Endothelial cell of umbilical vein (primary cell): ENCODE data around the gene GTF2F1. TPM values are rescaled to one million over a fixed set of nuclear protein-coding genes. Genes with fewer than 3 reads are reported as not detected.

Source experiments
- BruUV-seq: library from RNA; stranded (reverse); fragments of 400-500 nt; replicated peaks from 2 replicates; lab custom pipeline; 2021; lab: Mats Ljungman, UMichigan
- CTCF ChIA-PET: fragments of 300-600, 350-600 bp; sonication (Branson Sonifier 250); formaldehyde crosslinking; loops from one replicate; lab custom pipeline; 2021; ENCODE audit warnings: antibody characterized with exemption, inconsistent platforms; lab: Charles Lee
- POLR2A ChIA-PET: fragments of 300-600, 350-600 bp; sonication (Branson Sonifier 250); formaldehyde crosslinking; loops from one replicate; lab custom pipeline; 2021; ENCODE audit warnings: antibody characterized with exemption, inconsistent platforms; lab: Charles Lee
- DNase-seq: peaks from one replicate; pipeline ENCODE4 v3.0.0-alpha.2; 2011; ENCODE audit warnings: low read depth, low spot score
- FAIRE-seq: peaks from 2 replicates; lab custom pipeline; 2011; peaks lifted over from hg19 to GRCh38; lab: Jason Lieb, UNC
- H2AFZ ChIP-seq: 2 replicates; pipeline ENCODE4 v1.6.0; 2012; ENCODE audit warnings: low read depth, low read length, control low read depth, inconsistent platforms
- H3K27ac ChIP-seq: 2 replicates; pipeline ENCODE4 v1.5.1; 2011; ENCODE audit warnings: low read depth, mild to moderate bottlenecking, control low read depth, low read length, moderate library complexity; ENCODE audit not compliant: insufficient read depth
- H3K27me3 ChIP-seq, 2 experiments: 2 replicates each; pipeline versions ENCODE4 v1.6.0 to v1.6.1; 2011; ENCODE audit warnings: low read length in 2 of 2, mixed read lengths in 1 of 2; ENCODE audit not compliant: control insufficient read depth in 2 of 2, insufficient read depth in 2 of 2
- H3K36me3 ChIP-seq, 2 experiments: 2 replicates in 1 of 2; 3 replicates in 1 of 2; pipeline ENCODE4 v1.5.1; 2011; ENCODE audit warnings: low read length in 2 of 2, mild to moderate bottlenecking in 1 of 2, moderate library complexity in 1 of 2; ENCODE audit not compliant: control insufficient read depth in 2 of 2, insufficient read depth in 2 of 2; ENCODE audit errors: extremely low read depth in 1 of 2
- H3K4me1 ChIP-seq: 3 replicates; pipeline ENCODE4 v1.5.1; 2011; ENCODE audit warnings: mild to moderate bottlenecking, low read length; ENCODE audit not compliant: control insufficient read depth, insufficient read depth; ENCODE audit errors: extremely low read depth
- H3K4me2 ChIP-seq: 2 replicates; pipeline ENCODE4 v1.6.1; 2011; ENCODE audit warnings: low read length, control low read depth, mixed read lengths; ENCODE audit not compliant: insufficient read depth
- H3K4me3 ChIP-seq, 3 experiments: fragments of 200-600 bp in 1 of 3; sonication (generic), shearing (Covaris generic) in 1 of 3; replicated peaks in 1 of 3; 2 replicates each; pipeline ENCODE4 v1.5.1; 2011 to 2016; ENCODE audit warnings: control low read depth in 3 of 3, low read length in 3 of 3, mild to moderate bottlenecking in 2 of 3, inconsistent platforms in 1 of 3, low read depth in 1 of 3, moderate library complexity in 1 of 3; ENCODE audit not compliant: insufficient read depth in 1 of 3
- H3K79me2 ChIP-seq: 2 replicates; pipeline ENCODE4 v1.6.0; 2012; ENCODE audit warnings: low read length, inconsistent platforms; ENCODE audit not compliant: control insufficient read depth, insufficient read depth
- H3K9ac ChIP-seq: replicated peaks from 2 replicates; pipeline ENCODE3; 2011; ENCODE audit warnings: low read length, control low read depth; ENCODE audit not compliant: insufficient read depth; ENCODE audit errors: extremely low read depth
- H3K9me1 ChIP-seq: replicated peaks from 3 replicates; pipeline ENCODE4 v1.6.0; 2011; ENCODE audit warnings: mild to moderate bottlenecking, low read length; ENCODE audit not compliant: control insufficient read depth, insufficient read depth; ENCODE audit errors: extremely low read depth
- H3K9me3 ChIP-seq: replicated peaks from 2 replicates; pipeline ENCODE4 v1.5.1; 2012; ENCODE audit warnings: low read length, inconsistent platforms; ENCODE audit not compliant: control insufficient read depth, insufficient read depth
- H4K20me1 ChIP-seq: replicated peaks from 2 replicates; pipeline ENCODE3; 2011; ENCODE audit warnings: mild to moderate bottlenecking, low read length; ENCODE audit not compliant: control insufficient read depth, insufficient read depth; ENCODE audit errors: extremely low read depth
- CTCF ChIP-seq, 2 donors: IDR thresholded peaks; 1 replicate in 1 of 2; 2 replicates in 1 of 2; pipeline ENCODE4 v1.5.1; 2011; ENCODE audit warnings: low read length in 2 of 2, mild to moderate bottlenecking in 2 of 2, moderate library complexity in 2 of 2, control low read depth in 1 of 2, inconsistent platforms in 1 of 2, low read depth in 1 of 2; ENCODE audit not compliant: insufficient read depth in 1 of 2; ENCODE audit errors: extremely low read depth in 1 of 2
- EZH2 ChIP-seq: IDR thresholded peaks from 2 replicates; pipeline ENCODE4 v1.6.1; 2012; ENCODE audit warnings: borderline replicate concordance, low read depth, mild to moderate bottlenecking, moderate library complexity, low read length, inconsistent platforms; ENCODE audit not compliant: severe bottlenecking
- FOS ChIP-seq: IDR thresholded peaks from 2 replicates; pipeline ENCODE4 v1.6.1; 2011; ENCODE audit warnings: mild to moderate bottlenecking, low read length, moderate library complexity, borderline replicate concordance; ENCODE audit not compliant: insufficient read depth
- GATA2 ChIP-seq: IDR thresholded peaks from 2 replicates; pipeline ENCODE4 v1.7.0; 2011; ENCODE audit warnings: low read depth, mild to moderate bottlenecking, moderate library complexity, mixed read lengths, low read length; ENCODE audit not compliant: insufficient read length, insufficient read depth
- JUN ChIP-seq: IDR thresholded peaks from 2 replicates; pipeline ENCODE4 v1.6.1; 2011; ENCODE audit warnings: borderline replicate concordance, low read depth; ENCODE audit not compliant: insufficient read length, insufficient read depth
- MAX ChIP-seq: IDR thresholded peaks from 2 replicates; pipeline ENCODE4 v1.6.1; 2011; ENCODE audit not compliant: insufficient read depth, insufficient read length
- MYC ChIP-seq: IDR thresholded peaks from one replicate; pipeline ENCODE4 v1.6.1; 2011; ENCODE audit warnings: mild to moderate bottlenecking, low read depth, low read length
- POLR2A ChIP-seq: IDR thresholded peaks from 2 replicates; pipeline ENCODE4 v1.6.1; 2012; ENCODE audit warnings: low read depth, mild to moderate bottlenecking, control low read depth, low read length
- POLR2AphosphoS5 ChIP-seq: IDR thresholded peaks from 2 replicates; pipeline ENCODE4 v1.6.1; 2012; ENCODE audit warnings: low read depth, mild to moderate bottlenecking, control low read depth, low read length, moderate library complexity; ENCODE audit not compliant: insufficient read depth
- dilution Hi-C: fragments of 300-500 bp; cut with MboI; formaldehyde crosslinking; loops from one replicate; pipeline ENCODE4 v1.15.0; 2019; ENCODE audit warnings: low sequenced_read_pairs; ENCODE audit not compliant: extremely low pct_ligation_motif_present
- intact Hi-C: fragments of 100-400 bp; cut with micrococcal nuclease; formaldehyde crosslinking; loops from one replicate; pipeline ENCODE4 v1.10.0; 2022
- polyA plus RNA-seq, 4 experiments: library from polyadenylated mRNA; depleted of rRNA in 3 of 4; stranded (reverse) in 3 of 4; unstranded in 1 of 4; fragments of >200 nt; gene quantifications; 2 replicates each; pipeline versions ENCODE4 v1.2.1 to v1.2.3, GENCODE V29; 2011 to 2012; ENCODE audit warnings: missing spikeins in 1 of 4
- total RNA-seq: library from RNA; stranded (reverse); gene quantifications from 2 replicates; pipeline ENCODE4 v1.2.3, GENCODE V29; 2021

Gene GTF2F1
- total and polyA plus RNA-seq, 2 donors (not counting 3 experiments of a cell fraction or from before 2014, with no cell fraction given): 44.8 to 56.4 TPM

GRCh38 chr19:6442087-6442688, 49.2 kb upstream of the GTF2F1 start:
- Histone ChIP-seq H3K4me1 (no peaks in the 10 kb centered on the region), H3K27me3 (no peaks in the 10 kb centered on the region), H3K27ac (no peak overlapping the region), H4K20me1 (no peaks in the 10 kb centered on the region), H3K79me2 (no peaks in the 10 kb centered on the region), H3K9me3 (no peaks in the 10 kb centered on the region), H3K36me3 (no peaks in the 10 kb centered on the region), H3K9me1 (no peaks in the 10 kb centered on the region), H3K4me2 (no peak overlapping the region), H3K9ac (no peak overlapping the region), H2AFZ (no peak overlapping the region), H3K4me3 (no peak overlapping the region)
- CTCF ChIA-PET: no interaction called here
- no peak for TF ChIP-seq MYC
- DNase-seq (no peak), FAIRE-seq (no peak)
- dilution Hi-C loops: no loop called here
- no TSS peak for BruUV-seq
- intact Hi-C loops: no loop called here
- POLR2A ChIA-PET: no interaction called here

- Histone ChIP-seq H3K27me3 (no peaks in the 10 kb centered on the region), H3K79me2 (no peaks in the 10 kb centered on the region), H3K9me3 (no peaks in the 10 kb centered on the region), H4K20me1 (no peaks in the 10 kb centered on the region), H3K9ac (no peak overlapping the region), H3K27ac (no peak overlapping the region), H3K36me3 (no peaks in the 10 kb centered on the region), H3K4me2 (no peak overlapping the region), H3K9me1 (no peaks in the 10 kb centered on the region), H3K4me1 (no peaks in the 10 kb centered on the region), H3K4me3 (no peak overlapping the region), H2AFZ (no peak overlapping the region)
- no TSS peak for BruUV-seq
- DNase-seq (no peak), FAIRE-seq (no peak)
- ChIA-PET POLR2A (no interaction called here), CTCF (no interaction called here)
- TF ChIP-seq GATA2 (no peak), MAX (no peak), FOS (no peak), JUN (no peak), POLR2A (no peak), CTCF (IDR thresholded peaks at IDR 0.05; ENCODE audit: extremely low read depth in 1 of 2, insufficient read depth in 1 of 2, low read depth in 1 of 2, low read length in 2 of 2) (no peak), MYC (no peak), EZH2 (no peak), POLR2AphosphoS5 (no peak)
- dilution Hi-C loops: no loop called here
- intact Hi-C loops: no loop called here
These were observed 47.9 kb upstream of the GTF2F1 start for GRCh38 chr19:6440905-6441304.
